ENCODE results near the gene GNAS-AS1. TPM values are rescaled to one million over a fixed set of nuclear protein-coding genes. Genes with fewer than 3 reads are reported as not detected.

Gene GNAS-AS1
- total RNA-seq, 1 donor from 2014 or later: not detected

- DNase-seq (ENCODE audit: extremely low read depth, low read depth, low spot score): no peak
These were observed 37.4 kb upstream of the GNAS-AS1 start for GRCh38 chr20:58888103-58888502.

GRCh38 chr20:58886546-58886945, 35.8 kb upstream of the GNAS-AS1 start:
- DNase-seq (ENCODE audit: extremely low read depth, low read depth, low spot score): no peak

- no peak for DNase-seq (ENCODE audit: extremely low read depth, low read depth, low spot score)
These were observed 34.3 kb upstream of the GNAS-AS1 start for GRCh38 chr20:58884966-58885365.

GRCh38 chr20:58883241-58883691, 32.6 kb upstream of the GNAS-AS1 start:
- no peak for DNase-seq (ENCODE audit: extremely low read depth, low read depth, low spot score)

DNA sequence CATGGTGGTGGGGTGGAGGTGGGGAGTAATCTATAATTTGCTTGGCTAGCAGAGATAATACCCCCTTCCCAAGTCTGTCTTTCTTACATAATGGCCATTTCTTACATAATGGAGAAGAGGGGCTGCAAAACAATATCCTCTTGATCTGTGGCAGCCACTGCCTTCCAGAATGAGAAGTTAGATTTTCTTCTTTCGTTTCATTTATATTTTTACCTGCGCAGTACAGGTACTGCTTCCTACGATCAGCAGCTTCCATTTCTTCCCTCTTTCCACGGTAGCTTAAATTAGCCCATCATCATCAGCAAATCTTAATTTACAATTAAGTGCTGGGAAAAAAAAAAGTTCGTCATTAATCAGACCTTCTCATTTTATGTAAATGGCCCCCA, 32.0 kb upstream of the GNAS-AS1 start:
- no peak for DNase-seq (ENCODE audit: extremely low read depth, low read depth, low spot score)

- DNase-seq (ENCODE audit: extremely low read depth, low read depth, low spot score): no peak
These were observed 30.5 kb upstream of the GNAS-AS1 start for GRCh38 chr20:58880994-58881752.

- DNase-seq (ENCODE audit: extremely low read depth, low read depth, low spot score): no peak
These were observed 29.7 kb upstream of the GNAS-AS1 start for GRCh38 chr20:58880441-58880840.

DNA sequence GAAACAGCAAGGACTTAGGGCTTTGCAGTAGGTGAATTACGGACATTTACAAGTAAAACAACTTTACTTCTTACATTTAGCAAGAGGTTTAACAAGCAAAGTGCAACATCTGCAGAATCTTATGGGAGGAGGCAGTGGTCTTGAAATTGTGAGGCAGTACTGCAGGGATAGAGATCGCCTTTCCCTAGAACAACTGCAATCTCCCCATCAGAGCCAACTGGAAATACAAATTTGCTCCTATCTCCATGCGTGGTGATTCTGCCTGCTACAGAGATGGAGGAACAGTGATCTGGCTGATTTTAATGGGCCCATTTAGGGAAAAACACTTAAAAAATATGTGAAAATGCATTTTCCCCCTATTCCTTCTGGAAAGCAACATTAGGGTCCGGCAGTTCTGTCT, 27.7 kb upstream of the GNAS-AS1 start:
- DNase-seq (ENCODE audit: extremely low read depth, low read depth, low spot score): no peak

DNA sequence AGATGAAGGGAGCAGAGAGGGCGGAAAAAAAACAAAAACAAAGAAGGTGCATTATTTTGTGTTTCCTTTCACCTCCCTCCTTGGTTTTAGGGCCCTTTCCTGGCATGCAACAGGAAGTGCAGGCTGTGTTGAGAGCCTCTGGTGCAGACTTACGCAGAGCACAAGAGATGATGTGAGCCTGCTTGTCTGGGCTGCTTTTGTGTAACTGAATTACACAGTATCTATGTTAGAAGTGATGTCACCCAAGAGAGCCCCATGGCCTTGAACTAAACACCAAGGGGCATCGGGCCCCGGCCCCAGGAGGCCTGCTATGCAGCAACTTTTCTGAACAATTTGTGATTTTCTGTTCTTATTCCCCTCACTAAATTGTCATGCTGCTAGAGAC, 27.3 kb upstream of the GNAS-AS1 start:
- no peak for DNase-seq (ENCODE audit: extremely low read depth, low read depth, low spot score)

- DNase-seq (ENCODE audit: extremely low read depth, low read depth, low spot score): no peak
These were observed 26.6 kb upstream of the GNAS-AS1 start for GRCh38 chr20:58877050-58877975.

DNA sequence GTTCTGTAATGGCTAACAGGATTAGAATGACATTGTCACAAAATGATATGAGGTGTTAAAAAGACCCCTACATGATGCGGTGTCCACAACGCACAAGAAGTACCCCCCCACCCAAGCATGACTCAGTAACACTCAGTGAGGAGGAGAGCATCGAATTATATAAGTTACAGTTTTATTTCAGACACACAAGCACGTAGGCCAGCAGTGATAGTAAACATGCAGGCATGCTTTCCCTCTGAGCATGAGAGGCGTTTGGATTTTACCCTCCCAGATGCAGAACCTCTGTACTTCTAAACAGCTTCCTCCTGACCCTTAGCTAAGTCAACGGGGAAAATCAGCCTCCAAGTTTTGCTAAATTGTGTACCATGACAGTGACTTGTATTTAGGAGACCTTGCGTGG, 25.7 kb upstream of the GNAS-AS1 start:
- DNase-seq (ENCODE audit: extremely low read depth, low read depth, low spot score): no peak

DNA sequence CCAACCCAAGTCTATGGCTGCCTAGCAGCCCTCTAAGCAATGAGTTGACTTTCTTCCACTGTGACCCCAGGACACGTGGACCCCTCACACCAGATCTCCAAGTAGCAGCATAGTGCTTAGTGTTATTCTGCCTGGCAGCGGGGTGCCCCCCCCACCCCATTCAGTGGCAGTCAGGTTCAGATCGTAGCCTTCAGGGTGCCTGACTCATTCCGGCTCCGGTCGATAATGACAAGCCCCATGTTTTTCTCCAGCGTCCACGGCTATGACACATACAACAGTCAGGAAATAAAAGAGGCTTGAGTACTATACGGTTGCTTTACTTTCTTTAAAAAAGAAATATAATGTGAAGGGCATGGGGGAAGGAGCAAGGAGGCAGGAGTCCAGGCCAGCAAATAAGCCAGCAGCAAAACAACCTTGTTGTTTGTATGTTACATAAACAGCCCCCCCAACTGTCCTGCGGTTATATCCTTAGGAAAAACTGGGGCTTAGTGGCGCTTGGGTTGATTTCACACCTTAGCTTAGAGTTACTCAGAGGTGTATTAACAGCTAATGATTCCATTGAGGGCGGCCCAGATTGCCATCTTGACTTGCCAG, 24.9 kb upstream of the GNAS-AS1 start:
- no peak for DNase-seq (ENCODE audit: extremely low read depth, low read depth, low spot score)

GRCh38 chr20:58875111-58875510, 24.4 kb upstream of the GNAS-AS1 start:
- no peak for DNase-seq (ENCODE audit: extremely low read depth, low read depth, low spot score)

DNA sequence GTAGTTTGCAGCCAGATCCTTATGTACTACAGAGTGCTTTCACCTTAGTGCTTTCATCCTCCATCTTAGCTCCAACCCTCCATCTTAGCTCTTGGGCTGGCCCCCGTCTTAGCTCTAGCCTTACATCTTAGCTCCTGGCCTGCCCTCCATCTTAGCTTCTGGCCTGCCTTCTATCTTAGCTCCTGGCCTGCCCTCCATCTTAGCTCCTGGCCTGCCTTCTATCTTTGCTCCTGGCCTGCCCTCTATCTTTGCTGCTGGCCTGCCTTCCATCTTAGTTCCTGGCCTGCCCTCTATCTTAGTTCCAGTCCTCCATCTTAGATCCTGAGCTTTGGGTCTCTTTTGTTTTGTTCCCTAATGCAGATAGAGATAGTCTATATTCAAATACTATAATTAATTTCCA, 23.8 kb upstream of the GNAS-AS1 start:
- DNase-seq (ENCODE audit: extremely low read depth, low read depth, low spot score): no peak

DNA sequence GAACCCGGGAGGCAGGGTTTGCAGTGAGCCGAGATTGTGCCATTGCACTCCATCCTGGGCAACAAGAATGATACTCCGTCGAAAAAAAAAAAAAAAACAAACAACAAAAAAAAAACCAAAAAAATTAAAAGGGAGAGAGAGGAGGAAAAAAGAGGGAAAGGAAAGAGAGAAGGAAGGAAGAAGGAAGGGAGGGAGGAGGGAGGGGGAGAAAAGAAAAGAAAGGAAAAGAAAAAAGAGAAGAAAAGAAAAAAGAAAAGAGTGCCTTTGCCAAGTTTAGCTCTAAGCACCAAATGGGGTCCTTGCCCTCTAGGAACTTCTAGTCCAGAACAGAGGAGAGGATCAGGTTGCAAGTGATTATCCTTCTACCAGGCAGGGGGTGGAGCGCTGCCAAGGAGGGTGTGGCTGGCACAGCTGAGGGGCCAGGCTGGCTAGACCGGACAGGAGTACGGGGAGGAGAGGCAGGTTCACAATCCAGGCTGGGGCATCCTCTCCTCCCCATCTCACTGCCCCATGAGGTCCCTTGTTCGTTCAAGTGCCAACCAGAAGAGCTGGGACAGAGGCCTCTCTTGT, 20.9 kb upstream of the GNAS-AS1 start:
- DNase-seq (ENCODE audit: extremely low read depth, low read depth, low spot score): no peak

GRCh38 chr20:58870293-58871014, 19.8 kb upstream of the GNAS-AS1 start:
- no peak for DNase-seq (ENCODE audit: extremely low read depth, low read depth, low spot score)

GRCh38 chr20:58869662-58870227, 19.0 kb upstream of the GNAS-AS1 start:
- DNase-seq (ENCODE audit: extremely low read depth, low read depth, low spot score): no peak

GRCh38 chr20:58868795-58869194, 18.1 kb upstream of the GNAS-AS1 start:
- no peak for DNase-seq (ENCODE audit: extremely low read depth, low read depth, low spot score)

- no peak for DNase-seq (ENCODE audit: extremely low read depth, low read depth, low spot score)
These were observed 16.5 kb upstream of the GNAS-AS1 start for GRCh38 chr20:58867211-58867610.

DNA sequence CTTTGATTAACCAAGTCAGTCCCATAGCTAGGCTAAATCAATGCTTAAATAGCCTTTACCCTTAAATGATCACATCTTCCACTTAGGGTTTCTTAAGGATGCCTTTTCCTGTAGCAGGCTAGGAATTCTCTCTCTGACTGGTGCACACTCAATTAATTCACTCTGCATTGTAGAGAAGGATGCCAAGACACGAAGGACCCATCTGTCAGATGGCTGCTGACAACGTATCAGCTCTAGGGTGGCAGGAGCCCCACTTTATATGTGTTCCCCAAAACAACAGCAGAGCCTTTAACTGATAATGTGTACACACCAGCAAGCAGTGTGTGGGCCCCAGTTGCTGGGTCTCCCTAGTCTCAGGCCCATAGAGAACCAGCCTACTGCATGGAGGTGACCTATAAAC, 15.1 kb upstream of the GNAS-AS1 start:
- DNase-seq (ENCODE audit: extremely low read depth, low read depth, low spot score): no peak

Measured in glomerular endothelial cell (primary cell).